NCI-H1694 (cell line): ENCODE measurements around the gene CDH5.
"Not testable (repeated sequence)": the region's sequence is repeated elsewhere in the genome, so short reads cannot be mapped to it uniquely, and the experiment has no call there.

Experiments used
- DNase-seq: peaks from one replicate; lab custom pipeline; 2025; lab: John Stamatoyannopoulos, UW

CDH5 gene

DNA sequence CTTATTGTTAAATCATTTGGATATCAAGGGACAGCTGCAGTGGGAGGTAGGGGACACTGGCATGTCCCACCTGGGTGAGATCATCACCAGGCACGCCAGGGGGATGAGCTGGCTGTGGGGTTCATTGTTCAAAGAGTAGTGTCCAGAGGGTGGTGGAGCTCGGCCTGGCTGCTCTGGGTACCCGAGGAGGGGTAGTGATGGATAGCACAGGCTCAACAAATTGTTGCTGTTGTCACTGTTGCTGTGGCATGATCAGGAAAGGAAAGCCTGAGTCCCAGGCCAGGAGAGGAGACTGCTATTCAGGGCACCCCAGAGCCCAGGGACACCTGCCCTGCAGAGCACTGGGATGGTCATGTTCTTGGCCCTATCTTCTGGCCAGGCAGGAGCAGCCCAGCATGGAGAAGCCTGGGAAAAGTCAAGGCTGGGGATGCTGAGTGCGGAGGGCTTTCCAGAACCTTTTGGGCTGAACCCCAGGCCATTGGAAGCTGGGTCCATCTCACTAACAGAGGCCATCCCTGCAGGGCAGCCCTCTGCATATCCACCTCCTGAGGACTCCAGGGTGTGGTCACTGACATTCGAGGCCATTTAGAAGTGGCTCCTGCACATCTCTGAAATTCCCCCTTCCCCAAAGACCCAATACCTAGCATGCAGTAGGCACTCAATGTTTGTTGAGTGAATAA lies 72.7 kb downstream of the CDH5 start:
- no peak for DNase-seq

- DNase-seq, result no peak
Measured at GRCh38 chr16:66440271-66440802, 73.8 kb downstream of the CDH5 start.

DNA sequence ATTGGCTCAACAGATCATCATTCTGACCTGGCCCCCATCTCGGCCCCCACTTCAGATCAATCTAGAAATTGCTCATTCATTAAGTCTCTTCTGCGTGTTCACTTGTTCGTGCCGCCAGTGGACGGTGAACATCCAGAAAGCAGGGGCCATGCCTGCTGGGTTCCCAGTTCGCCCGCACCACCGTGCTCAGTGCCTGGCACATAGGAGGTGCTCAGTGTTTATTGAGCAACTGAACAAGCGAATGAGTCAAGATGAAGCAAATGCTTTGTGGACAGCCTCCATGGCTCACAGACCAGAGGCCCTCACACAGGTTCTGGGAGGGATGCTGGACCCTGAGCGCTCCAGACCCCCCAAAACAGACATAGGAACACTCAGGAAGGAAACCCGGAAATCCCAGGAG lies 74.5 kb downstream of the CDH5 start:
- DNase-seq, result no peak

DNA sequence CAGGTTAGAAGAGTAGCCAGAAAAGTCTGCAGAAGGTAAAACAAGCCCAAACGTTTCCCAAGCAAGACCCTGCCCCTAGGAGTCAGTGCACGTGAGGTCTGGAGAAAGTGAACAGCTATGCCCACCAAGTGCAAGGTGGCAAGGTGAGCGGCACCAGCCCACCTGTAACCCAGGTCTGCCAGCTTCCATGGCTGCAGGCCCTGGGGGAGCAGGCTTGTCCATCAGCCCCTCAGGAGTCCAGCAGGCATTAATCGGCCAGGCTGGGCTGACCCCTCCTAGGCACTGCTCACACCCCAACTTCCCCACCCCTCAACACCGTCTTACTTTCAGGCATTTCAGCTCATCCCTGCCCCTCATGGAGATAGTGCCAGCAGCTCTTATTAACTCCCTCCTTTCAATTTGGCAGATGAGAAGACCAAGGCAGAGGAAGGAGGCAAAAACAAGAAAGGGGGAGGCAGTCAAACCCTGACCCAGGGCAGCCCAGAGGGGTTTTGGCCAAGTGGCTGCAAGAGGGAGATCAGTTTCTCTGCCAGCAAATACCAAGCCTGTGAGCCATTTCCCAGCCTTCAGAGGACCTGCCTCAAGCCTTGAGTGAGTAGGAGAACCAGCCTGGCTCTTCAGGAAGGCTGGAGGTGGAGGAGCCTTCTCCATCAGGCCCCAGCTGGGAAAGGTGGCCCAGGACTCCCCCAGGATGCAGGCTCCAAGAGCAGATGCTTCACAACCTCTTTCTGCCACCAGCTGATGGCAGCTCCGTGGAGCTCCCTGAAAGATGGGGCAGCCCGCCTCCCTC lies 75.3 kb downstream of the CDH5 start:
- no peak for DNase-seq

DNA sequence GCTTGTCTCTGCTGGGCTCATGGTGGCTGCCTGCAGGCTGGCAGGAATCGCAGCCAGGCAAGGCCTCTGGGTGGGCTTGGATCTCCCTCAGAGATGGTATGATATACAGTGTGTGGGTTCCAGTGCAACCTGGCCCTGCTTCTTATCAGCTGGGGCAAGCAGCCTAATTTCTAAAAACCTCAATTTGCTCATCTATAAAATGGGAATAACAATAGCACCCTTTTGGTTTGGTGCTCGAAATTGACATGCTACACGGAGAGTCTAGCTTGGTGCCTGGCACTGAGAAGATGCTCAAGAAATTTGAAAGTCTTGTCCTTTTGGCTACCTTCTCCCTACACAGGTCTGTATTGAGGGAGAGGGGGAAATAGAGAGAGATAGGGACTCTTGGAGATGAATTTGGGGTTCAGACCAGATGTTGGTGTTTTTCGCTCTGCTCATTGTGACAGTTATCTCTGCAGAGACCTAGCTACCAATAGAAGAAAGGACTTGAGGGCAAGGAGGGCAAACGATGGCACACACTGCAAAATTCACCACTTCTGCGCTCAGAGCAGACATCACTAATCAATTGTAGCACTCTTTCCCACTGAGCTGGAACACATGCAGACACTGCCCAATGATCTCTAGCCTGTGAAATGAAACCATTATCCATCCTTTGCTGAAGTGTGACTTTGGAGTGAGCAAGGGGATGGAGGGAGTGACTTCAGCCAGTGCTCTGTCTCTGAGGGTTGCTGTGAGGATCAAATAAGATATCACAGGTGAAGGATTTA lies 76.2 kb downstream of the CDH5 start:
- DNase-seq, result no peak

GRCh38 chr16:66443269-66443652 lies 76.8 kb downstream of the CDH5 start:
- no peak for DNase-seq

- no peak for DNase-seq
Measured at GRCh38 chr16:66444049-66444481, 77.6 kb downstream of the CDH5 start.

DNA sequence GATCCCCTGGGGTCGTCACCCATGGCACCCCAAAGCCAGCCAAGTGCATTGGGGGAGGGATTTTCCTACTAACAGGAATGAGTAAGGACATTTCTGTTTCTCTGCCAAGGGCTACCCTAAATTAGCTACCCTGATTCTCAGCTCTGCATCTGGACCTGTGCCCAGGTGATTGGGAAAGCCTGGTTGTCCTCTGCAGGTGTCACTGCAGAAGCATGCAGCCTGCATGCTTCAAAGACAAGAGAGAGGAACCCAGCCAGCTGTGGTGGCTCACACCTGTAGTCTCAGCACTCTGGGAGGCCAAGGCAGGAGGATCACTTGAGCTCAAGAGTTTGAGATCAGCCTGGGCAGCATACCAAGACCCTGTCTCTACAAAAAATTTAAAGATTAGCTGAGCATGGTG lies 80.2 kb downstream of the CDH5 start:
- no peak for DNase-seq

DNA sequence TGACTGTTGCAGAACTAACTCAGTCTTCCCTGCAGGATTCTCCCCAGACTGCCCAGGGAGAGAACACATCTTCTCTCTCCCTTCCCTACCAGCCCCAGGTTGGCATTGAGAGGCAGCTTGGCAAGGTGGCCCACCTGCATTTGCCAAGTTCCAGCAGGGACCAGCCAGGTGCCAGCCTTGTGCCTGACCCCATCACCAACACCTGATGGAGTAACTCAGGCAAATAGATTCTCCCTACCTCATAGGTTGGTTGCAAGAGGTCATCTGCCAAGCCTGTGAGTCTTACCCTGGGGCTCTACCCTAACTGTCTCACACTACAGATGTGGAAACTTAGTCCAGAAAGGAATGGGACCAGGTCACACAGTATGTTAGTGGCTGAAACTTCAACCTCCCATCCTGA lies 81.0 kb downstream of the CDH5 start:
- no peak for DNase-seq

DNA sequence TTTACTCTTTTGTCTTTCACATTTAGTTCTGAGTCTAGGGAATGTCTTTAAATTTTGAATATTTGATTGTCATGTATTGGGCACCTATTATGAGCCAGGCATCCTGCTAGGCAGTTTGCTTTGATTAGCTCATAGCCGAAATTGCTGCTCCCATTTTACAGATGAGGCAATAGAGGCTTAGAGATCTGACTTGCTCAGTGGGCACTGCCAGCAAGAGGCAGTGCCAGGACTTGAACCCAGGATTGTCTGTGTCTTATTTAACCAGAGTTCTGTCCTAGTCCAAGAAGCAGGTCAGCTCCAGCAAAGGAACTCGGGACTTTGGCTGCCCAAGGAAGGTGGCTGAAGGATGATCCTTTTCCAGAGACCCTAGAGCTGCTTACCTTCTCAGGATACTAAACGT lies 85.1 kb downstream of the CDH5 start:
- no peak for DNase-seq

DNA sequence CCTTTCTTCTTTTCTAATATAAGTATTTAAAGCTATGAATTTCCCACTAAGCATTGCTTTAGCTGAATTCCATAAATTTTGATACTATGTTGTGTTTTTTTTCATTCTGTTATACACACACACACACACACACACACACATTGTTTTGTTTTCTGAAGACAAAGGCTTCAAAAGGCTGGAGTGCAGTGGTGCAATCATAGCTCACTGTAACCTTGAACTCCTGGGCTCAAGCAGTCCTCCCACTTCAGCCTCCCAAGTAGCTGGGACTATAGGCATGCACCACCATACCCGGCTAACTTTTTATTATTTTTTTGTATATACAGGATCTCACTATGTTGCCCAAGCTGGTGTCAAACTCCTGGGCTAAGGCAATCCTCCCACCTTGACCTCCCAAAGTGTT lies 86.7 kb downstream of the CDH5 start:
- not testable (repeated sequence) for DNase-seq
